Spinal cord (tissue), 10 donors: ENCODE data around the gene FAM13B. TPM values are rescaled to one million over a fixed set of nuclear protein-coding genes. Genes with fewer than 3 reads are reported as not detected.
"Not testable (repeated sequence)": the region's sequence is repeated elsewhere in the genome, so short reads cannot be mapped to it uniquely, and the experiment has no call there.

Experiments used
- DNase-seq, 6 donors: peaks; one replicate each; pipeline versions ENCODE4 v3.0.0 to v3.0.0-alpha.2; 2013 to 2015; ENCODE audit warnings: low spot score in 6 of 6, low read depth in 4 of 6
- H3K27ac ChIP-seq: one replicate; pipeline ENCODE4 v1.5.1; 2013; ENCODE audit warnings: low read depth, low read length, control low read depth
- H3K27me3 ChIP-seq: one replicate; pipeline ENCODE4 v1.6.1; 2013; ENCODE audit warnings: low read length; ENCODE audit not compliant: control insufficient read depth, insufficient read depth
- H3K36me3 ChIP-seq: one replicate; pipeline ENCODE4 v1.6.1; 2013; ENCODE audit warnings: low read length; ENCODE audit not compliant: control insufficient read depth, insufficient read depth
- H3K4me1 ChIP-seq: one replicate; pipeline ENCODE4 v1.6.1; 2013; ENCODE audit warnings: low read length; ENCODE audit not compliant: control insufficient read depth, insufficient read depth
- H3K4me3 ChIP-seq: one replicate; pipeline ENCODE4 v1.5.1; 2013; ENCODE audit warnings: low read depth, low read length, control low read depth
- H3K9me3 ChIP-seq: one replicate; pipeline ENCODE4 v1.6.1; 2013; ENCODE audit warnings: low read length; ENCODE audit not compliant: control insufficient read depth, insufficient read depth
- WGBS: methylation state at CpG from one replicate; pipeline ENCODE4 v1.1.5; 2013; ENCODE audit warnings: missing lambda C conversion rate; ENCODE audit not compliant: insufficient coverage; 5-methylcytosine and 5-hydroxymethylcytosine counted together
- polyA plus RNA-seq, 2 donors: library from polyadenylated mRNA; unstranded; fragments of 120-200 nt; gene quantifications; one replicate each; pipeline ENCODE4 v1.2.1, GENCODE V29; 2013; ENCODE audit not compliant: insufficient read length in 2 of 2
- total RNA-seq, 2 donors: library from RNA; depleted of rRNA in 1 of 2; stranded (reverse); fragments of 120-200 nt in 1 of 2; fragments of >200 nt in 1 of 2; gene quantifications; one replicate each; pipeline versions ENCODE4 v1.2.3 to v1.2.4, GENCODE V29; 2013 to 2014
- donor health status: healthy.

The FAM13B gene
- total and polyA plus RNA-seq, 4 donors, result 39.5 to 92.9 (median 72.1) TPM

- DNase-seq, result no peak
- Histone ChIP-seq H3K4me3 (no peak overlapping the region), H3K27ac (no peak overlapping the region), H3K27me3 (no peaks in the 10 kb centered on the region), H3K36me3 (peaks cover 15% of the 10 kb centered on the region), H3K4me1 (no peaks in the 10 kb centered on the region), H3K9me3 (no peaks in the 10 kb centered on the region)
- no CpG with 5 or more reads among the region's 3 CpGs for WGBS
Measured at GRCh38 chr5:137995749-137996128, 37.1 kb downstream of the FAM13B start.

GRCh38 chr5:137995077-137995748, 37.7 kb downstream of the FAM13B start:
- H3K36me3 ChIP-seq, result peaks cover 15% of the 10 kb centered on the region
- no peak overlapping the region for H3K27ac ChIP-seq
- no peaks in the 10 kb centered on the region for H3K27me3 ChIP-seq
- no peaks in the 10 kb centered on the region for H3K4me1 ChIP-seq
- 40% methylated on average over 1 of the region's 2 CpGs for WGBS
- H3K9me3 ChIP-seq, result no peaks in the 10 kb centered on the region
- no peak overlapping the region for H3K4me3 ChIP-seq
- DNase-seq, result peak in 1 of 6 donors; percentile 1

- H3K9me3 ChIP-seq, result no peaks in the 10 kb centered on the region
- no CpG with 5 or more reads among the region's 2 CpGs for WGBS
- H3K36me3 ChIP-seq, result peaks cover 15% of the 10 kb centered on the region
- no peaks in the 10 kb centered on the region for H3K27me3 ChIP-seq
- H3K4me1 ChIP-seq, result no peaks in the 10 kb centered on the region
- DNase-seq, result no peak
- H3K27ac ChIP-seq, result no peak overlapping the region
- H3K4me3 ChIP-seq, result no peak overlapping the region
Measured at GRCh38 chr5:137994556-137994955, 38.3 kb downstream of the FAM13B start.

GRCh38 chr5:137989419-137989818, 43.5 kb downstream of the FAM13B start:
- H3K4me1 ChIP-seq, result no peaks in the 10 kb centered on the region
- peaks cover 9% of the 10 kb centered on the region for H3K36me3 ChIP-seq
- H3K9me3 ChIP-seq, result no peaks in the 10 kb centered on the region
- DNase-seq, result no peak
- WGBS, result 100% methylated on average over 1 of the region's 5 CpGs
- no peak overlapping the region for H3K27ac ChIP-seq
- H3K27me3 ChIP-seq, result no peaks in the 10 kb centered on the region
- no peak overlapping the region for H3K4me3 ChIP-seq

- peaks cover 2% of the 10 kb centered on the region for H3K36me3 ChIP-seq
- H3K9me3 ChIP-seq, result no peaks in the 10 kb centered on the region
- DNase-seq, result no peak
- H3K4me1 ChIP-seq, result no peaks in the 10 kb centered on the region
- 90% methylated on average over 3 of the region's 3 CpGs for WGBS
- H3K27ac ChIP-seq, result no peak overlapping the region
- no peaks in the 10 kb centered on the region for H3K27me3 ChIP-seq
- H3K4me3 ChIP-seq, result no peak overlapping the region
Measured at GRCh38 chr5:137975208-137975607, 57.7 kb downstream of the FAM13B start.

GRCh38 chr5:137970384-137970783, 62.5 kb downstream of the FAM13B start:
- not testable (repeated sequence) for H3K27ac ChIP-seq, H3K4me3 ChIP-seq, H3K4me1 ChIP-seq, DNase-seq, H3K9me3 ChIP-seq, H3K27me3 ChIP-seq
- peaks cover 17% of the 10 kb centered on the region for H3K36me3 ChIP-seq
- no CpG with 5 or more reads among the region's 4 CpGs for WGBS

GRCh38 chr5:137960819-137961218, 72.1 kb downstream of the FAM13B start:
- Histone ChIP-seq H3K36me3 (peaks cover 2% of the 10 kb centered on the region), H3K4me1 (no peaks in the 10 kb centered on the region), H3K9me3 (no peaks in the 10 kb centered on the region), H3K4me3 (no peak overlapping the region), H3K27ac (no peak overlapping the region), H3K27me3 (no peaks in the 10 kb centered on the region)
- peak in 1 of 6 donors; percentile 25 for DNase-seq
- WGBS, result no CpG with 5 or more reads among the region's 3 CpGs

GRCh38 chr5:137960141-137960540, 72.7 kb downstream of the FAM13B start:
- no peak overlapping the region for H3K4me3 ChIP-seq
- DNase-seq, result no peak
- H3K9me3 ChIP-seq, result no peaks in the 10 kb centered on the region
- no peak overlapping the region for H3K27ac ChIP-seq
- no peaks in the 10 kb centered on the region for H3K27me3 ChIP-seq
- WGBS, result 100% methylated on average over 1 of the region's 2 CpGs
- H3K4me1 ChIP-seq, result no peaks in the 10 kb centered on the region
- H3K36me3 ChIP-seq, result peaks cover 2% of the 10 kb centered on the region

GRCh38 chr5:137959488-137959887, 73.4 kb downstream of the FAM13B start:
- Histone ChIP-seq H3K27ac (no peak overlapping the region), H3K9me3 (no peaks in the 10 kb centered on the region), H3K4me1 (no peaks in the 10 kb centered on the region), H3K4me3 (no peak overlapping the region), H3K27me3 (no peaks in the 10 kb centered on the region), H3K36me3 (peaks cover 2% of the 10 kb centered on the region)
- no CpG with 5 or more reads among the region's 4 CpGs for WGBS
- DNase-seq, result no peak

- no peaks in the 10 kb centered on the region for H3K4me1 ChIP-seq
Measured at GRCh38 chr5:137957948-137958347, 74.9 kb downstream of the FAM13B start.

More at GRCh38 chr5:137957948-137958347, 74.9 kb downstream of the FAM13B start:
- no peak for DNase-seq
- Histone ChIP-seq H3K27me3 (no peaks in the 10 kb centered on the region), H3K27ac (no peak overlapping the region), H3K9me3 (no peaks in the 10 kb centered on the region), H3K4me3 (no peak overlapping the region), H3K36me3 (no peaks in the 10 kb centered on the region)
- 33% methylated on average over 1 of the region's 1 CpG for WGBS
